Measurements from ENCODE around the gene PCF11. TPM values are rescaled to one million over a fixed set of nuclear protein-coding genes. Genes with fewer than 3 reads are reported as not detected.

The PCF11 gene
- total RNA-seq, 1 experiment from 2014 or later = 41.9 TPM

- no peaks in the 10 kb centered on the region for H4K20me1 ChIP-seq (ENCODE audit: insufficient read depth)
- H3K36me3 ChIP-seq (ENCODE audit: control insufficient read depth in 1 of 2, insufficient read depth in 2 of 2, low read length in 2 of 2) = no peaks in the 10 kb centered on the region
- POLR2A ChIA-PET = no interaction called here
- H3K27ac ChIP-seq (ENCODE audit: low read depth, low read length) = no peak overlapping the region
- H3K4me1 ChIP-seq (ENCODE audit: control insufficient read depth in 1 of 2, insufficient read depth in 2 of 2, low read length in 2 of 2) = peaks cover 9 to 26% of the 10 kb centered on the region in 2 experiments
- H3K9ac ChIP-seq (ENCODE audit: low read length) = no peak overlapping the region
- no peaks in the 10 kb centered on the region for H3K9me3 ChIP-seq (ENCODE audit: control insufficient read depth in 1 of 2, insufficient read depth in 1 of 2, low read depth in 1 of 2, low read length in 2 of 2)
- BruUV-seq (replicated peaks) = no TSS peak
- RAD21 ChIA-PET (ENCODE audit: low non-redundant PET in 1 of 2, low total read pairs in 2 of 2, uncharacterized antibody in 2 of 2, unreplicated experiment in 2 of 2) = no interaction called here
- CTCF ChIA-PET = no interaction called here
- H3K79me2 ChIP-seq (ENCODE audit: insufficient read depth, low read length) = no peaks in the 10 kb centered on the region
- TF ChIP-seq REST (IDR thresholded peaks at IDR 0.05; ENCODE audit: low read depth) (no peak), FOSL1 (IDR thresholded peaks at IDR 0.05; ENCODE audit: low read depth) (peak; percentile 36; the same call in 1 of the 2 replicates)
- TF ChIP-seq, protein P1, sequence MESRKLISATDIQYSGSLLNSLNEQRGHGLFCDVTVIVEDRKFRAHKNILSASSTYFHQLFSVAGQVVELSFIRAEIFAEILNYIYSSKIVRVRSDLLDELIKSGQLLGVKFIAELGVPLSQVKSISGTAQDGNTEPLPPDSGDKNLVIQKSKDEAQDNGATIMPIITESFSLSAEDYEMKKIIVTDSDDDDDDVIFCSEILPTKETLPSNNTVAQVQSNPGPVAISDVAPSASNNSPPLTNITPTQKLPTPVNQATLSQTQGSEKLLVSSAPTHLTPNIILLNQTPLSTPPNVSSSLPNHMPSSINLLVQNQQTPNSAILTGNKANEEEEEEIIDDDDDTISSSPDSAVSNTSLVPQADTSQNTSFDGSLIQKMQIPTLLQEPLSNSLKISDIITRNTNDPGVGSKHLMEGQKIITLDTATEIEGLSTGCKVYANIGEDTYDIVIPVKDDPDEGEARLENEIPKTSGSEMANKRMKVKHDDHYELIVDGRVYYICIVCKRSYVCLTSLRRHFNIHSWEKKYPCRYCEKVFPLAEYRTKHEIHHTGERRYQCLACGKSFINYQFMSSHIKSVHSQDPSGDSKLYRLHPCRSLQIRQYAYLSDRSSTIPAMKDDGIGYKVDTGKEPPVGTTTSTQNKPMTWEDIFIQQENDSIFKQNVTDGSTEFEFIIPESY (IDR thresholded peaks at IDR 0.05; ENCODE audit: extremely low read depth, insufficient replicate concordance, low read length) = no peak
- intact Hi-C loops (cut with micrococcal nuclease) = no loop called here
- DNase-seq (ENCODE audit: low read depth, low spot score) (no peak), ATAC-seq (peak; percentile 34; the same call in 1 of the 2 replicates)
- H3K4me2 ChIP-seq (ENCODE audit: low read length) = peak overlapping the region; percentile 57
- peak overlapping the region; percentile 82 for H2AFZ ChIP-seq (ENCODE audit: low read depth, low read length, poor library complexity, severe bottlenecking)
- no peak overlapping the region; a peak in 1 of 4 replicates for H3K4me3 ChIP-seq (replicated peaks in 1 of 2; ENCODE audit: low read depth in 1 of 2, low read length in 2 of 2)
- H3K9me2 ChIP-seq (ENCODE audit: insufficient read depth) = no peaks in the 10 kb centered on the region
- H3K27me3 ChIP-seq (ENCODE audit: insufficient read depth, low read length) = no peaks in the 10 kb centered on the region
Observed at GRCh38 chr11:83151274-83151977, 5.5 kb upstream of the PCF11 start.

Measured in HCT116 (cell line).